Heart left ventricle (tissue), 13 donors: Measurements from ENCODE around the gene SLC6A13.

Experiments
- POLR2A ChIP-seq, 2 donors: fragments of 450-650 bp; IDR thresholded peaks; one replicate each; pipeline ENCODE4 v1.6.1; 2017; ENCODE audit warnings: antibody characterized with exemption in 2 of 2, mild to moderate bottlenecking in 2 of 2, moderate library complexity in 2 of 2
- TF ChIP-seq, protein P1 (sequence below), 12 donors: fragments of 200-600 bp; sonication (generic) in 4 of 12; IDR thresholded peaks; one replicate each; pipeline versions ENCODE4 v1.5.0 to v1.8.0; 2018 to 2022; ENCODE audit warnings: antibody characterized with exemption in 12 of 12, mild to moderate bottlenecking in 5 of 12
- donor health status: ischemic (EF 13 %, LVEDD 7.1; RV severe dilation, severe dysfunction).
- donor health status: DM: no; HTN: yes; CAD: no.
- donor health status: DM: no; HTN: no; CAD: no.
- donor health status: ischemic (EF 25% LVEDD 6.9; RV normal size, moderate dysfunction).
- donor health status: ischemic (EF 25% LVEDD 5.7; RV mildly dilated, moderate dysfunction).
- donor health status: ischemic (EF 35%, LVEDD 5.7; RV mildly dilated, moderate dysfunction).
- donor health status: nonischemic (EF 11% LVEDD 7.7; RV severe dilation, severe dysfunction).
- donor health status: DM: yes; HTN: yes; CAD: no.
- donor health status: PGD.
- donor health status: ischemic (EF 29% LVEDD 5.4; RV normal size, mild dysfunction).
- donor health status: nonischemic (EF 23%, LVEDD 6.1; RV moderate dilation, normal function).

GRCh38 chr12:209851-210250 is 52.8 kb downstream of the SLC6A13 start:
- TF ChIP-seq, protein P1, sequence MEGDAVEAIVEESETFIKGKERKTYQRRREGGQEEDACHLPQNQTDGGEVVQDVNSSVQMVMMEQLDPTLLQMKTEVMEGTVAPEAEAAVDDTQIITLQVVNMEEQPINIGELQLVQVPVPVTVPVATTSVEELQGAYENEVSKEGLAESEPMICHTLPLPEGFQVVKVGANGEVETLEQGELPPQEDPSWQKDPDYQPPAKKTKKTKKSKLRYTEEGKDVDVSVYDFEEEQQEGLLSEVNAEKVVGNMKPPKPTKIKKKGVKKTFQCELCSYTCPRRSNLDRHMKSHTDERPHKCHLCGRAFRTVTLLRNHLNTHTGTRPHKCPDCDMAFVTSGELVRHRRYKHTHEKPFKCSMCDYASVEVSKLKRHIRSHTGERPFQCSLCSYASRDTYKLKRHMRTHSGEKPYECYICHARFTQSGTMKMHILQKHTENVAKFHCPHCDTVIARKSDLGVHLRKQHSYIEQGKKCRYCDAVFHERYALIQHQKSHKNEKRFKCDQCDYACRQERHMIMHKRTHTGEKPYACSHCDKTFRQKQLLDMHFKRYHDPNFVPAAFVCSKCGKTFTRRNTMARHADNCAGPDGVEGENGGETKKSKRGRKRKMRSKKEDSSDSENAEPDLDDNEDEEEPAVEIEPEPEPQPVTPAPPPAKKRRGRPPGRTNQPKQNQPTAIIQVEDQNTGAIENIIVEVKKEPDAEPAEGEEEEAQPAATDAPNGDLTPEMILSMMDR (IDR thresholded peaks at IDR 0.05) = no peak
- no peak for TF ChIP-seq POLR2A (IDR thresholded peaks at IDR 0.05)
